Neural cell (in vitro differentiated cells): ENCODE measurements around the gene TBPL2. TPM values are rescaled to one million over a fixed set of nuclear protein-coding genes. Genes with fewer than 3 reads are reported as not detected.

Experiments
- H2AFZ ChIP-seq: fragments of 200-600, 300-800 bp; sonication (generic), shearing (Covaris generic); 2 replicates; pipeline ENCODE4 v1.6.0; 2014; ENCODE audit warnings: low read depth, mild to moderate bottlenecking, antibody characterized with exemption, low read length, moderate library complexity
- H3F3A ChIP-seq: fragments of 200-600 bp; shearing (Covaris generic); 2 replicates; pipeline ENCODE4 v1.6.1; 2016; ENCODE audit warnings: mild to moderate bottlenecking, moderate library complexity, mixed read lengths, antibody characterized with exemption, low read length; ENCODE audit not compliant: insufficient read depth, poor library complexity, severe bottlenecking
- H3K27ac ChIP-seq: fragments of 200-600, 300-800 bp; sonication (generic), shearing (Covaris generic); 2 replicates; pipeline ENCODE4 v1.5.1; 2014; ENCODE audit warnings: mild to moderate bottlenecking, low read length, moderate library complexity
- H3K27me3 ChIP-seq: fragments of 300-800, 200-600 bp; sonication (generic), shearing (Covaris generic); 2 replicates; pipeline ENCODE4 v1.6.0; 2014; ENCODE audit warnings: mild to moderate bottlenecking, low read depth, low read length, moderate library complexity; ENCODE audit not compliant: insufficient read depth
- H3K36me3 ChIP-seq: fragments of 300-800, 200-600 bp; sonication (generic), shearing (Covaris generic); 2 replicates; pipeline ENCODE4 v1.5.1; 2014; ENCODE audit warnings: mild to moderate bottlenecking, antibody characterized with exemption, low read length, moderate library complexity; ENCODE audit not compliant: insufficient read depth
- H3K4me2 ChIP-seq: fragments of 300-800, 200-600 bp; sonication (generic), shearing (Covaris generic); 2 replicates; pipeline ENCODE4 v1.6.0; 2014; ENCODE audit warnings: mild to moderate bottlenecking, low read length
- H3K4me3 ChIP-seq: fragments of 300-800, 200-600 bp; sonication (generic), shearing (Covaris generic); 2 replicates; pipeline ENCODE4 v1.5.1; 2014; ENCODE audit warnings: mild to moderate bottlenecking, low read length, moderate library complexity
- H3K79me2 ChIP-seq: fragments of 200-600 bp; shearing (Covaris generic); replicated peaks from 2 replicates; pipeline ENCODE4 v1.6.0; 2014; ENCODE audit warnings: mild to moderate bottlenecking, low read length, moderate library complexity; ENCODE audit not compliant: insufficient read depth
- H3K9ac ChIP-seq: fragments of 300-800, 200-600 bp; sonication (generic), shearing (Covaris generic); 2 replicates; pipeline ENCODE4 v1.6.1; 2016; ENCODE audit warnings: mild to moderate bottlenecking, low read length, mixed read lengths
- H3K9me2 ChIP-seq: fragments of 200-600 bp; shearing (Covaris generic); 2 replicates; pipeline ENCODE4 v1.6.1; 2016; ENCODE audit warnings: mild to moderate bottlenecking, low read length, mixed read lengths; ENCODE audit not compliant: insufficient read depth
- H3K9me3 ChIP-seq: fragments of 200-600, 300-800 bp; sonication (generic), shearing (Covaris generic); 2 replicates; pipeline ENCODE4 v1.6.1; 2016; ENCODE audit warnings: mild to moderate bottlenecking, mixed run types, low read length, moderate library complexity, mixed read lengths
- H4K20me1 ChIP-seq: fragments of 200-600 bp; shearing (Covaris generic); 2 replicates; pipeline ENCODE4 v1.6.1; 2016; ENCODE audit warnings: mild to moderate bottlenecking, mixed run types; ENCODE audit not compliant: insufficient read depth
- EP300 ChIP-seq: fragments of 450-650 bp; conservative IDR thresholded peaks from 2 replicates; pipeline ENCODE4 v1.6.1; 2014; ENCODE audit warnings: antibody characterized with exemption, mild to moderate bottlenecking, moderate library complexity; ENCODE audit not compliant: poor library complexity, severe bottlenecking
- EZH2 ChIP-seq: fragments of 200-600, 300-800 bp; shearing (Covaris generic), sonication (generic); IDR thresholded peaks from 2 replicates; pipeline ENCODE4 v1.6.1; 2014; ENCODE audit warnings: antibody characterized with exemption, low read length, borderline replicate concordance, mild to moderate bottlenecking; ENCODE audit not compliant: insufficient read depth, poor library complexity, severe bottlenecking
- MXI1 ChIP-seq: fragments of 450-650 bp; conservative IDR thresholded peaks from 2 replicates; pipeline ENCODE4 v1.6.1; 2014; ENCODE audit warnings: antibody characterized with exemption, mild to moderate bottlenecking; ENCODE audit not compliant: poor library complexity, severe bottlenecking
- POLR2AphosphoS5 ChIP-seq: IDR thresholded peaks from 2 replicates; pipeline ENCODE4 v1.6.1; 2012
- RAD21 ChIP-seq: fragments of 450-650 bp; conservative IDR thresholded peaks from 2 replicates; pipeline ENCODE4 v1.6.1; 2014; ENCODE audit warnings: antibody characterized with exemption, mild to moderate bottlenecking, moderate library complexity
- REST ChIP-seq: IDR thresholded peaks from 2 replicates; pipeline ENCODE4 v1.6.1; 2012; ENCODE audit warnings: borderline replicate concordance
- SMC3 ChIP-seq: fragments of 450-650 bp; conservative IDR thresholded peaks from 2 replicates; pipeline ENCODE4 v1.6.1; 2014; ENCODE audit warnings: antibody characterized with exemption, mild to moderate bottlenecking, moderate library complexity; ENCODE audit not compliant: poor library complexity
- TAF1 ChIP-seq: IDR thresholded peaks from 2 replicates; pipeline ENCODE4 v1.6.1; 2012; ENCODE audit warnings: low read depth
- polyA plus RNA-seq: library from polyadenylated mRNA; depleted of rRNA; stranded (reverse); fragments of >200 nt; gene quantifications from 2 replicates; pipeline ENCODE4 v1.2.3, GENCODE V29; 2014
- TF ChIP-seq, protein P1 (sequence below): fragments of 450-650 bp; IDR thresholded peaks from 2 replicates; pipeline ENCODE4 v1.5.1; 2014; ENCODE audit warnings: antibody characterized with exemption, mild to moderate bottlenecking, moderate library complexity; ENCODE audit not compliant: poor library complexity, severe bottlenecking

TBPL2 gene
- polyA plus RNA-seq, 1 donor from 2014 or later = not detected

- H3K4me2 ChIP-seq = no peak overlapping the region
- no peaks in the 10 kb centered on the region for H3K9me2 ChIP-seq
- H2AFZ ChIP-seq = no peak overlapping the region
- H4K20me1 ChIP-seq = no peaks in the 10 kb centered on the region
- no peaks in the 10 kb centered on the region for H3K79me2 ChIP-seq
- H3K36me3 ChIP-seq = no peaks in the 10 kb centered on the region
- H3K9me3 ChIP-seq = no peaks in the 10 kb centered on the region
- no peaks in the 10 kb centered on the region for H3K27me3 ChIP-seq
- H3K4me3 ChIP-seq = no peak overlapping the region
- H3F3A ChIP-seq = no peaks in the 10 kb centered on the region
- H3K9ac ChIP-seq = no peak overlapping the region
- no peak for TF ChIP-seq REST
- TF ChIP-seq RAD21 = peak; percentile 73
- TF ChIP-seq SMC3 = peak; percentile 78
- TF ChIP-seq, protein P1, sequence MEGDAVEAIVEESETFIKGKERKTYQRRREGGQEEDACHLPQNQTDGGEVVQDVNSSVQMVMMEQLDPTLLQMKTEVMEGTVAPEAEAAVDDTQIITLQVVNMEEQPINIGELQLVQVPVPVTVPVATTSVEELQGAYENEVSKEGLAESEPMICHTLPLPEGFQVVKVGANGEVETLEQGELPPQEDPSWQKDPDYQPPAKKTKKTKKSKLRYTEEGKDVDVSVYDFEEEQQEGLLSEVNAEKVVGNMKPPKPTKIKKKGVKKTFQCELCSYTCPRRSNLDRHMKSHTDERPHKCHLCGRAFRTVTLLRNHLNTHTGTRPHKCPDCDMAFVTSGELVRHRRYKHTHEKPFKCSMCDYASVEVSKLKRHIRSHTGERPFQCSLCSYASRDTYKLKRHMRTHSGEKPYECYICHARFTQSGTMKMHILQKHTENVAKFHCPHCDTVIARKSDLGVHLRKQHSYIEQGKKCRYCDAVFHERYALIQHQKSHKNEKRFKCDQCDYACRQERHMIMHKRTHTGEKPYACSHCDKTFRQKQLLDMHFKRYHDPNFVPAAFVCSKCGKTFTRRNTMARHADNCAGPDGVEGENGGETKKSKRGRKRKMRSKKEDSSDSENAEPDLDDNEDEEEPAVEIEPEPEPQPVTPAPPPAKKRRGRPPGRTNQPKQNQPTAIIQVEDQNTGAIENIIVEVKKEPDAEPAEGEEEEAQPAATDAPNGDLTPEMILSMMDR = peak; percentile 69
- TF ChIP-seq EZH2 = no peak
- H3K27ac ChIP-seq = no peak overlapping the region
Observed at GRCh38 chr14:55438066-55438683, 2.2 kb downstream of the TBPL2 start.

GRCh38 chr14:55436931-55437330 lies 3.5 kb downstream of the TBPL2 start:
- Histone ChIP-seq H3K4me2 (no peak overlapping the region), H3K27ac (no peak overlapping the region), H2AFZ (no peak overlapping the region), H3K79me2 (no peaks in the 10 kb centered on the region), H3K36me3 (no peaks in the 10 kb centered on the region), H3K9me3 (no peaks in the 10 kb centered on the region), H4K20me1 (no peaks in the 10 kb centered on the region), H3K9me2 (no peaks in the 10 kb centered on the region), H3K27me3 (no peaks in the 10 kb centered on the region), H3F3A (no peaks in the 10 kb centered on the region), H3K4me3 (no peak overlapping the region), H3K9ac (no peak overlapping the region)
- TF ChIP-seq SMC3 (no peak), REST (no peak), POLR2AphosphoS5 (no peak), EP300 (no peak), TAF1 (no peak), MXI1 (no peak), EZH2 (no peak), RAD21 (no peak)
- TF ChIP-seq, protein P1 = no peak
